Muscle layer of colon (tissue), 2 donors: ENCODE data around the gene RPS10.

Source experiments
- H3K27ac ChIP-seq: one replicate; pipeline ENCODE4 v1.7.0; 2013; ENCODE audit warnings: low read depth, mild to moderate bottlenecking, low read length, moderate library complexity
- H3K27me3 ChIP-seq, 2 donors: one replicate each; pipeline ENCODE4 v1.7.0; 2013; ENCODE audit warnings: low read length in 2 of 2, mild to moderate bottlenecking in 2 of 2; ENCODE audit not compliant: insufficient read depth in 2 of 2, control insufficient read depth in 1 of 2
- H3K36me3 ChIP-seq: one replicate; pipeline ENCODE4 v1.7.0; 2013; ENCODE audit warnings: mild to moderate bottlenecking, low read length; ENCODE audit not compliant: insufficient read depth
- H3K4me1 ChIP-seq: one replicate; pipeline ENCODE4 v1.7.0; 2013; ENCODE audit warnings: mild to moderate bottlenecking, low read length; ENCODE audit not compliant: insufficient read depth
- H3K4me3 ChIP-seq, 2 donors: one replicate each; pipeline ENCODE4 v1.7.0; 2013; ENCODE audit warnings: low read length in 2 of 2, low read depth in 1 of 2, mild to moderate bottlenecking in 1 of 2, moderate library complexity in 1 of 2
- H3K9ac ChIP-seq: one replicate; pipeline ENCODE4 v1.7.0; 2013; ENCODE audit warnings: low read length
- H3K9me3 ChIP-seq: one replicate; pipeline ENCODE4 v1.7.0; 2013; ENCODE audit warnings: mild to moderate bottlenecking, low read length
- donor health status: abdominal sarcoma.
- donor health status: Adenocarcinoma of cecum.

The RPS10 gene

DNA sequence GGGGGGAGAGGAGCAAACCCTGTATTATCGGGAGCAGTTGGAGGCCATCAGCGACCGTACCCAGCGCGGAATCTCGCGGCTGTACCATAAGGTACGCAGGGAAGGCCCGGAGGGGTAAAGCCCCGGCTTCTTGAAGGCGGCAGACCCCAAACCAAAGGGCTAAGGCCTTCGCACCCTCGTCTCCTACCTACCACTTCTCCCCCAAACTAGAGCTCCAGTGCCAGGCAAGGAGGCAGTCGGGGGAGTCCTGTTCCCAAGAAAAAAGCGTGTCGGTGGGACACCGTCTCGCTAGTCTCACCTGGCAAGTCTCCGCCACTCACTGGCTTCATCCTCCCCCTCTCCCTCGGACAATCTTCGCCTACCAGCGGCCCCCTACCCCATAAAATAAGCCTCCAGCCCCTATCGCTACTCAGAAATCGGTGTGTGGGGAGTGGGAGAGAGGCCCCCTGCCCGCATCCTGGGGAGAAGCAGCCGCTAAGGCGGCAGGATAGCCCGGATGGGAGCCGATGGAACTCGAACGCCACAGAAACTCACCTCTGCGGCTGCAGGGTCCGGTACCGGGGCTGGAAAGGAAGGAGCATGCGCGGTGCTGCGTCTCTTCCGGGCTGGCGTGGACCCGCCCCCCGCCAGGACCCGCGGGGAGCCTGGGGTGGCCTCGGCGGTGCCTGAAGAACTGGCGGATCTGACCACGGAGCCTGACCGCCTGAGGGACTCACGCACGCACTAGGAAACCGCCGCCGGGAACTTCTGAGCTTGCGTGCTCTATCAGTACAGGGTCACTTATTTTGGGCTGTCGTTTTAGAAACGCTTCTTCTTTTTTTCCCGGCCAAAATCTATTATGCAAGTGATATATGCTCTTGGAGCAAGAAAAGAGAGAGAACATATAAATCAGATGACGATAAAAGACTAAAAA lies at the start of gene RPS10:
RPS10 (minus strand) TSS at position 572 of the 913 bp plus-strand sequence. CDS start 848 bp downstream, outside the sequence.
- H3K27ac ChIP-seq, result peak within 1 kb of the TSS; percentile 86
- H3K9me3 ChIP-seq, result no peaks in the 10 kb centered on the region
- peaks cover 37% of the 10 kb centered on the region for H3K36me3 ChIP-seq
- H3K4me1 ChIP-seq, result peaks cover 13% of the 10 kb centered on the region
- H3K4me3 ChIP-seq, result peak within 1 kb of the TSS; percentile 55 to 77
- peak within 1 kb of the TSS; percentile 96 for H3K9ac ChIP-seq
- H3K27me3 ChIP-seq, result no peaks in the 10 kb centered on the region

DNA sequence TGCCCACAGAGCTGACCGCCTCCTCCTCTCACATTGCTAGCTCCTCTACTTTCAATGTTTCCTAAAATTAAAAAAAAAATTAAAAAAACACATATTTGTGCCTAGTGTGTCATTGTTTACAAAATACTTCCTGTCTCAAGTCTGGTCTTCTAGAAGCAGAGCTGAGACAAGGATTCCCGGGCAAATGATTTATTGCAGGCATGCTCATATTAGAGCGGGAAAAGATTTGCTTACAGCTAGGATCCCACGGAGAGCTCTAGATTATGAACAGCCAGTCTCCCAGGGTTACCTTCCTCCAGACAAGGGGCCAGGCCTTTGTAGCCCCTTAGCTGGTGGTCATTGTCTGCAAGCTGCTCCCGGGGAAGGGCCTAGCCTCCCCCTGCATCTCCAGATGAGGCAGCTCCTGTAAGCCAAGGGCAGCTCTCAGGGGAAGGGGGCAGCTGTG lies 49.4 kb upstream of the RPS10 start:
- Histone ChIP-seq H3K27me3 (no peaks in the 10 kb centered on the region), H3K9ac (no peak overlapping the region)

DNA sequence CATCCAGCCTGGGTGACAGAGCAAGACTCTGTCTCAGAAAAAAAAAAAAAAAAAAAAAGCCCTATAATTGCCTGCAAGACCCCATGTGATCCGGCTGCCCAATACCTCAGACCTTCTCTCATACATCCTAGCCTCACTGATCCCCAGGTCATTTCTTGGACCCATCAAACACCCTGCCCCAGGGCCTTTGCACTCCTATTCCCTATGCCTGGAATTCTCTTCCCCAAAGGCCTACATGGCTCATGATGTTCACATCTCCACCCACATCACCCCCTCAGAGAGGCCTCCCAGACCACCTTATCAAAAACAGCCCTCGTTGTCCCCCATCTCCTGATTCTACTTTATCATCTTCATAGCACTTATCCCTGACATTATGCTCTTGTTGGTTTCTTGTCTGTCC lies 48.9 kb upstream of the RPS10 start:
- Histone ChIP-seq H3K9me3 (no peaks in the 10 kb centered on the region), H3K27me3 (no peaks in the 10 kb centered on the region), H3K27ac (no peak overlapping the region), H3K9ac (no peak overlapping the region), H3K4me1 (no peaks in the 10 kb centered on the region), H3K4me3 (no peak overlapping the region), H3K36me3 (no peaks in the 10 kb centered on the region)

More for the DNA sequence above, 49.4 kb upstream of the RPS10 start:
- H3K9me3 ChIP-seq, result no peaks in the 10 kb centered on the region
- H3K4me1 ChIP-seq, result no peaks in the 10 kb centered on the region
- no peak overlapping the region for H3K27ac ChIP-seq
- no peak overlapping the region for H3K4me3 ChIP-seq
- no peaks in the 10 kb centered on the region for H3K36me3 ChIP-seq

DNA sequence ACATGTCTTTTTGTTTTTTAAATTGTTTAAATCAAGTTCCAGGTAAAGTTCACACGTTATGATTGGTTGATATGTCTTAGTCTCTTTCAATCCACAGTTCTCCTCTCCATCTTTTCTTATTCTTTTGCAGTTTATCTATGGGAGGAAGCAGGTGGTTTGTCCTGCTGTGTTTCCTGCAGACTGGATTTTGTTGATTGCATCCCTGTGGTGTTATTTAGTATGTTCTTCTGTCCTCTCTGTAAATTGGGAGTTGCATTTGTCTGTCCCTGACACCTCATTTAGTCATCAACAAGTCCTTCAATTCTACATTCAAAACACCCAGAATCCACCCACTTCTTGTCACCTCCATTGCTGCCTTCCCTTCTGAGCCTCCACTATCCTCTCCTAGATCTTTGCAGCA lies 48.1 kb upstream of the RPS10 start:
- H3K27me3 ChIP-seq, result no peaks in the 10 kb centered on the region
- no peaks in the 10 kb centered on the region for H3K9me3 ChIP-seq
- no peak overlapping the region for H3K4me3 ChIP-seq
- H3K9ac ChIP-seq, result no peak overlapping the region
- no peak overlapping the region for H3K27ac ChIP-seq
- no peaks in the 10 kb centered on the region for H3K4me1 ChIP-seq
- H3K36me3 ChIP-seq, result no peaks in the 10 kb centered on the region

DNA sequence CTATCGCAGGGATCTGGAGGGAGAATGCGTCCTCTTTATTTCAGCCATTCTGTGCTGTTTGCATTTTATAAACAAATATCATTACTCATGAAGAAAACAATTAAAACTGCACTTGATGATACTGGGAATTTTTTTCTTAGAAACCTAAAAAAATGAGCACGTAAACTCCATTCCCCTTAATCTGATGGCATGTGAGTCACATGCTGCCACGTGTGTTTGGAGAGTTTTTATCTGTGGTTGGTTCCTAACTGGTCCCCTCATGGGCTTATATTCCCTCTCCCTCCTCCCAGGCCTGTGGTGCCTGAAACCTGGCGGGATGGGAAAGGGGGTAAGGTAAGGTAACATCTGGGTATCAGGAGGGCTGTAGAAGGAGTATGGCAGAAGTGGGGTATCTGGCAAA lies 46.6 kb upstream of the RPS10 start:
- Histone ChIP-seq H3K27me3 (no peaks in the 10 kb centered on the region), H3K9me3 (no peaks in the 10 kb centered on the region), H3K4me3 (no peak overlapping the region), H3K27ac (no peak overlapping the region), H3K9ac (no peak overlapping the region), H3K36me3 (no peaks in the 10 kb centered on the region), H3K4me1 (no peaks in the 10 kb centered on the region)

DNA sequence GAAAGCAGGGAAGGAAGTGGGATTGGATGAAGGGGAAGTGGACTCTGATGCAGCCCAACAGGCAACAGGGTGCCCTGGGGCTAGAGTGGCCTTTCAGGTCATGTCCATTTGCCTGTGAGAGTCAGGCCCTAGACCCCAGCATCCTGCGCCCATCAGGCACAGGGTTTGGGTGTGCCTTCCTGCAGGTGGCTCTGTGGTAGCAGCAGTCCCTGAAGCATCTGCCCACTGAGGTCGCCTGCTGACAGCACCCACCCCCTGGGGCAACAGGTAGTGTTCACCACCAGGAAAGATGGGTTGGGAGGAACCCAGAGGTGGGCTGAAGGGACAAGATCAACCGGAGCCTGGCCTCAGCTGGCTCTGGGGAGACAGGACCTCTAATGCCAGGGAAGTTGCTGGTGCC lies 43.6 kb upstream of the RPS10 start:
- no peak overlapping the region for H3K4me3 ChIP-seq
- H3K4me1 ChIP-seq, result no peaks in the 10 kb centered on the region
- H3K36me3 ChIP-seq, result no peaks in the 10 kb centered on the region
- no peak overlapping the region for H3K27ac ChIP-seq
- peaks cover 13 to 17% of the 10 kb centered on the region in 2 donors for H3K27me3 ChIP-seq
- H3K9ac ChIP-seq, result no peak overlapping the region
- no peaks in the 10 kb centered on the region for H3K9me3 ChIP-seq

DNA sequence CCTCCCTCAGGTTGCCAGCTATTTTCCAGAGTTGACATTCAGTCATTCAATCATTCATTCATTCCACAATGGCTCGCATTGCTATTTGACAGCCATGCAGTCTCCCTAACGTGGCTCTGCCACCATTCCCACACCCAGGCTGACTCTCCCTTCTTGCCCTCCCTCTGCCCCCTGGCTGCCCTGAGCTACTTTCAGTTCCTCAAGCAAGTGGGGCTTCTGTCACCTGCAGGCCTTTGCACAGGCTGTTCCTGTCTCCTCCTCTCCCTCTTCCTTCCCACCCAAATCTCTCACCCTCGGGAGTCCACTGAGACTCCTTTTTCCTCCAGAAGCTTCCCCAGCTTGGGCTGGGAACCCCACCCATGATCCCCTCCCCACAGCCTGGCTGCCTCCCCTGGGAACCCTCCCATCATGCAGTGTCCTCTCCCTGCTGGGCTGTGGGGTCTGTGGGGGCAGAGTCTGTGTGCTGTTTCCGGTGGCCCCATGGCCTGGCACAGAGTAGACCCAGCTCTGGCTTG lies 42.6 kb upstream of the RPS10 start:
- Histone ChIP-seq H3K27me3 (peaks cover 13 to 17% of the 10 kb centered on the region in 2 donors), H3K9me3 (no peaks in the 10 kb centered on the region), H3K27ac (no peak overlapping the region), H3K36me3 (no peaks in the 10 kb centered on the region), H3K4me3 (no peak overlapping the region), H3K4me1 (no peaks in the 10 kb centered on the region), H3K9ac (no peak overlapping the region)

DNA sequence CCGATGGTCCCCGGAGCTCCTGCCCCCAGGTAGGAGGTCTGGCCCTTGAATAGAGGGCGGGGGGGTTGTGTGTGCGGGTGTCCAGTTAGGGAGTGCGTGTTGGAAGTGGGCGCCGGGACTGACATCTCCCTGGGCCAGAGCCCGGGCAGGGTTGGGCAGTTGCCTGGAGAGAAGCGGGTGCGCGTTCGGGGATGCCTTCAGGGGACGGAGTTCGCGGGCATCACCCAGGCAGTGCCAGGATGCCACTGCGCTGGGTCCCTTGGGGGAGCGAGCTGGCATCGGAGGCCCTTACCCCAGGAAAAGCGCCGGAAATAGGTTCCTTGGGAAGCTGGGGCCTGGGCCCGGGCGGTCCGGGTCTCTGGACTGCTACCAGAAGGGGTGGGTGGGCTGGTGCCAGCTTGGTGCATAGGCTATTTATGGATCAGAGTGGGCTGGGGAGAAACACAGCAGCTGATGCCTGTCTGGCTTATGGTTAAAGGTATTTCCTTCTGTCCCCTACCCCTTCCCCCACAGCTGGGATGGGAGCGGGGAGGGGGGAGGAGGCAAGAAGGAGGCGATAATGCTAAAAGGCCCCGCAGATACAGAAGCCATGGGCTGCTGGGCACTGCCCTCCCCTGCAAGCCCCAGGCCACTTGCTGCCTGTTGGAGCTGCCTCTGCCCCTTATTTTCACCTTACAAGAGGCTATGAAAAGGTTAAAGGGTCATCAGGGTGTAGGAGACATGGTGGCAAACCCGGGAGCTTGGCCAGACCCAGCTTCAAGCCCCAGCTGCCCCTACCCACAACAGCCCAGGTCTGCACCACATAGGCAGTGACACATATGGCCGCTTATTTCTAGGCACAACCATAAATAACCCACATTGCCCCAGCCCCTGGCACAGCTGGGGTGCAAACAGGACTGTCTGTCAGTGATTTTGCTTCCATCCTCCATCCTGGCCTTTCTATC lies 40.6 kb upstream of the RPS10 start:
- Histone ChIP-seq H3K4me1 (no peaks in the 10 kb centered on the region), H3K9ac (no peak overlapping the region), H3K9me3 (no peaks in the 10 kb centered on the region), H3K27ac (no peak overlapping the region), H3K36me3 (no peaks in the 10 kb centered on the region), H3K27me3 (peaks cover 13 to 17% of the 10 kb centered on the region in 2 donors), H3K4me3 (no peak overlapping the region)

DNA sequence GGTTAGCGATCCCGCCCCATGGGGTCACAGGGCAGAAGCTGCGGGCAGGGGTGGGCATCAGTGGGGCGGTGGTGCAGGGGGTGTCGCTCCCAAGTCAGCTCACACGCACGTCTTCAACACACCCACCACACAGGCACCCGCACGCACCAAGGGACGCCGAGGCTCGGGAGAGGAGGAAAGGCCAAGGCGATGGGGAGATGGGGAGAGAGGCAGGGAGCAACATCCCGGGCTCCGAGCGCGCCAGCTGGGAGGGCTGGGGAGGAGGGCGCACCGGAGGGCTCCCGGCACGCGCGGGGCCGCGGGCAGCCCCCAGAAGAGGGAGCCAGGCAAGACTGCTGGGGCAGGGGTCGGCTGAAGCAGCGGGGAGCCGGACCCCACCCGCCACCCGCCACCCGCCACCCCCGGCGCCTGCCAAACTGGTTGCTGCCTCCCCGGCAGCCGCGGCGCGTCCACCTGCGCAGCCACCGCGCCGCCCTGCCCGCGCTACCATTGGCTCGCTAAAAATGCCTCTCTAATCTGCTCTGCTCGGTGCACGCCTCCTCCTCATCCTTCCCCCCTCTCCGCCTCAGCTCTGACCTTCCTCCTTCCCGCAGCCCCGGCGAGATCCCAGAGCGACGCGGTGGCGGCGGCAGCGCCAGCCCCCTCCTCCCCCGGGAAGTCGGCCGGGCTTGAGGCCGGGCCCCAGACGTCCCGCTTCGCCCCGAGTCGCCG lies 39.8 kb upstream of the RPS10 start, which contains the start of gene PACSIN1:
PACSIN1 (plus strand) TSS at position 546 of the 711 bp plus-strand sequence. CDS start 60,230 bp downstream, outside the sequence.
- Histone ChIP-seq H3K27me3 (peaks cover 13 to 17% of the 10 kb centered on the region in 2 donors), H3K27ac (no peak within 1 kb of the TSS), H3K4me3 (no peak within 1 kb of the TSS), H3K4me1 (no peaks in the 10 kb centered on the region), H3K9me3 (no peaks in the 10 kb centered on the region), H3K36me3 (no peaks in the 10 kb centered on the region), H3K9ac (no peak within 1 kb of the TSS)

DNA sequence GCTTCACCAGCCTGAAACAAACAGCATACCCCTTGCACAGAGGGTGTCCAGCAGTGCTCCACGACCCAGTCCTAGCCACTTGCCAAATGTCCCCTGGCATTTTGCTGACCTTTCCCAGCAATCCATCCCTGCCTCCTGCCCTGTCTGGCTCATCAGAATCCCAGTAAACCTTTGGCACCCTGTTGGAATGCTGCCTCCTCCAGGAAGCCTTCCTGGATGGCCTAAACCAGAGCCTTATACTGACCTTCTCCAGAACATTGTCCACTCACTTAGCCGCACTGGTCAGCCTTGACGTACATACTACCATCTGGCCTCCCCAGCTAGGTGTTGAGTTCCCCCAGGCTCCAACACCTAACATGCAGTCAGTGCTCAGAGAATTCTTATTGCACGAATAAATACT lies 38.0 kb upstream of the RPS10 start:
- H3K4me3 ChIP-seq, result no peak overlapping the region
- no peak overlapping the region for H3K27ac ChIP-seq
- no peaks in the 10 kb centered on the region for H3K4me1 ChIP-seq

More for the DNA sequence above, 38.0 kb upstream of the RPS10 start:
- Histone ChIP-seq H3K36me3 (no peaks in the 10 kb centered on the region), H3K9me3 (no peaks in the 10 kb centered on the region), H3K27me3 (peaks cover 13 to 17% of the 10 kb centered on the region in 2 donors), H3K9ac (no peak overlapping the region)
